ENCODE data around the gene HPS4. TPM values are rescaled to one million over a fixed set of nuclear protein-coding genes. Genes with fewer than 3 reads are reported as not detected.
A peak's percentile ranks its signal among the peaks of the same experiment; 100 is the strongest.

The HPS4 gene
- total RNA-seq, 6 experiments from 2014 or later = 18.0 to 22.6 (median 20.6) TPM

GRCh38 chr22:26462641-26463040 is 20.9 kb downstream of the HPS4 start:
- peaks cover 23% of the 10 kb centered on the region for H3K36me3 Mint-ChIP-seq (ENCODE audit: low read depth)
- peaks cover 9% of the 10 kb centered on the region; the same call in 1 of the 2 replicates for H3K4me1 Mint-ChIP-seq (ENCODE audit: low read depth)
- H3K27me3 Mint-ChIP-seq (ENCODE audit: insufficient read depth) = peaks cover 2% of the 10 kb centered on the region; the same call in 1 of the 2 replicates

GRCh38 chr22:26462051-26462450 is 21.5 kb downstream of the HPS4 start:
- H3K27ac Mint-ChIP-seq = no peak overlapping the region
- peaks cover 23% of the 10 kb centered on the region for H3K36me3 Mint-ChIP-seq (ENCODE audit: low read depth)
- no peak overlapping the region for H3K4me3 Mint-ChIP-seq
- H3K9me3 Mint-ChIP-seq = no peaks in the 10 kb centered on the region
- H3K4me1 Mint-ChIP-seq (ENCODE audit: low read depth) = peaks cover 9% of the 10 kb centered on the region; the same call in 1 of the 2 replicates
- TF ChIP-seq CTCF (IDR thresholded peaks at IDR 0.05) = no peak
- DNase-seq = no peak
- H3K27me3 Mint-ChIP-seq (ENCODE audit: insufficient read depth) = peaks cover 2% of the 10 kb centered on the region; the same call in 1 of the 2 replicates

More at GRCh38 chr22:26462641-26463040, 20.9 kb downstream of the HPS4 start:
- Mint-ChIP-seq H3K9me3 (no peaks in the 10 kb centered on the region), H3K27ac (no peak overlapping the region), H3K4me3 (no peak overlapping the region)
- DNase-seq = no peak
- no peak for TF ChIP-seq CTCF (IDR thresholded peaks at IDR 0.05)

- Mint-ChIP-seq H3K27ac (no peak overlapping the region), H3K9me3 (no peaks in the 10 kb centered on the region), H3K4me1 (ENCODE audit: low read depth) (peaks cover 9% of the 10 kb centered on the region; the same call in 1 of the 2 replicates), H3K27me3 (ENCODE audit: insufficient read depth) (peaks cover 2% of the 10 kb centered on the region; the same call in 1 of the 2 replicates), H3K36me3 (ENCODE audit: low read depth) (peaks cover 22% of the 10 kb centered on the region), H3K4me3 (no peak overlapping the region)
- peak; percentile 20 for DNase-seq
- peak; percentile 91 for TF ChIP-seq CTCF (IDR thresholded peaks at IDR 0.05)
Observed at GRCh38 chr22:26461188-26461810, 22.3 kb downstream of the HPS4 start.

- no peak for DNase-seq
Observed at GRCh38 chr22:26460202-26460601, 23.4 kb downstream of the HPS4 start.

GRCh38 chr22:26457661-26458272 is 25.8 kb downstream of the HPS4 start:
- TF ChIP-seq CTCF (IDR thresholded peaks at IDR 0.05) = no peak
- Mint-ChIP-seq H3K27ac (no peak overlapping the region), H3K4me3 (no peak overlapping the region), H3K36me3 (ENCODE audit: low read depth) (peaks cover 4% of the 10 kb centered on the region; the same call in 1 of the 2 replicates), H3K4me1 (ENCODE audit: low read depth) (no peaks in the 10 kb centered on the region), H3K27me3 (ENCODE audit: insufficient read depth) (peaks cover 4% of the 10 kb centered on the region; the same call in 1 of the 2 replicates), H3K9me3 (no peaks in the 10 kb centered on the region)
- DNase-seq = no peak

More at GRCh38 chr22:26460202-26460601, 23.4 kb downstream of the HPS4 start:
- no peak overlapping the region for H3K4me3 Mint-ChIP-seq
- no peak for TF ChIP-seq CTCF (IDR thresholded peaks at IDR 0.05)
- peaks cover 9% of the 10 kb centered on the region; the same call in 1 of the 2 replicates for H3K4me1 Mint-ChIP-seq (ENCODE audit: low read depth)
- H3K9me3 Mint-ChIP-seq = no peaks in the 10 kb centered on the region
- no peak overlapping the region for H3K27ac Mint-ChIP-seq
- peaks cover 2% of the 10 kb centered on the region; the same call in 1 of the 2 replicates for H3K27me3 Mint-ChIP-seq (ENCODE audit: insufficient read depth)
- H3K36me3 Mint-ChIP-seq (ENCODE audit: low read depth) = peaks cover 11% of the 10 kb centered on the region

Data from HFFc6 (cell line).